Endothelial cell of umbilical vein (primary cell): ENCODE data around the gene MINDY2. TPM values are rescaled to one million over a fixed set of nuclear protein-coding genes. Genes with fewer than 3 reads are reported as not detected.
"Not testable (repeated sequence)": the region's sequence is repeated elsewhere in the genome, so short reads cannot be mapped to it uniquely, and the experiment has no call there.

ENCODE experiments used
- BruUV-seq: library from RNA; stranded (reverse); fragments of 400-500 nt; replicated peaks from 2 replicates; lab custom pipeline; 2021; lab: Mats Ljungman, UMichigan
- CTCF ChIA-PET: fragments of 300-600, 350-600 bp; sonication (Branson Sonifier 250); formaldehyde crosslinking; loops from one replicate; lab custom pipeline; 2021; ENCODE audit warnings: antibody characterized with exemption, inconsistent platforms; lab: Charles Lee
- POLR2A ChIA-PET: fragments of 300-600, 350-600 bp; sonication (Branson Sonifier 250); formaldehyde crosslinking; loops from one replicate; lab custom pipeline; 2021; ENCODE audit warnings: antibody characterized with exemption, inconsistent platforms; lab: Charles Lee
- DNase-seq: peaks from one replicate; pipeline ENCODE4 v3.0.0-alpha.2; 2011; ENCODE audit warnings: low read depth, low spot score
- FAIRE-seq: peaks from 2 replicates; lab custom pipeline; 2011; peaks lifted over from hg19 to GRCh38; lab: Jason Lieb, UNC
- H2AFZ ChIP-seq: 2 replicates; pipeline ENCODE4 v1.6.0; 2012; ENCODE audit warnings: low read depth, low read length, control low read depth, inconsistent platforms
- H3K27ac ChIP-seq: 2 replicates; pipeline ENCODE4 v1.5.1; 2011; ENCODE audit warnings: low read depth, mild to moderate bottlenecking, control low read depth, low read length, moderate library complexity; ENCODE audit not compliant: insufficient read depth
- H3K27me3 ChIP-seq, 2 experiments: 2 replicates each; pipeline versions ENCODE4 v1.6.0 to v1.6.1; 2011; ENCODE audit warnings: low read length in 2 of 2, mixed read lengths in 1 of 2; ENCODE audit not compliant: control insufficient read depth in 2 of 2, insufficient read depth in 2 of 2
- H3K36me3 ChIP-seq, 2 experiments: 2 replicates in 1 of 2; 3 replicates in 1 of 2; pipeline ENCODE4 v1.5.1; 2011; ENCODE audit warnings: low read length in 2 of 2, mild to moderate bottlenecking in 1 of 2, moderate library complexity in 1 of 2; ENCODE audit not compliant: control insufficient read depth in 2 of 2, insufficient read depth in 2 of 2; ENCODE audit errors: extremely low read depth in 1 of 2
- H3K4me1 ChIP-seq: 3 replicates; pipeline ENCODE4 v1.5.1; 2011; ENCODE audit warnings: mild to moderate bottlenecking, low read length; ENCODE audit not compliant: control insufficient read depth, insufficient read depth; ENCODE audit errors: extremely low read depth
- H3K4me2 ChIP-seq: 2 replicates; pipeline ENCODE4 v1.6.1; 2011; ENCODE audit warnings: low read length, control low read depth, mixed read lengths; ENCODE audit not compliant: insufficient read depth
- H3K4me3 ChIP-seq, 3 experiments: fragments of 200-600 bp in 1 of 3; sonication (generic), shearing (Covaris generic) in 1 of 3; replicated peaks in 1 of 3; 2 replicates each; pipeline ENCODE4 v1.5.1; 2011 to 2016; ENCODE audit warnings: control low read depth in 3 of 3, low read length in 3 of 3, mild to moderate bottlenecking in 2 of 3, inconsistent platforms in 1 of 3, low read depth in 1 of 3, moderate library complexity in 1 of 3; ENCODE audit not compliant: insufficient read depth in 1 of 3
- H3K79me2 ChIP-seq: 2 replicates; pipeline ENCODE4 v1.6.0; 2012; ENCODE audit warnings: low read length, inconsistent platforms; ENCODE audit not compliant: control insufficient read depth, insufficient read depth
- H3K9ac ChIP-seq: replicated peaks from 2 replicates; pipeline ENCODE3; 2011; ENCODE audit warnings: low read length, control low read depth; ENCODE audit not compliant: insufficient read depth; ENCODE audit errors: extremely low read depth
- H3K9me1 ChIP-seq: replicated peaks from 3 replicates; pipeline ENCODE4 v1.6.0; 2011; ENCODE audit warnings: mild to moderate bottlenecking, low read length; ENCODE audit not compliant: control insufficient read depth, insufficient read depth; ENCODE audit errors: extremely low read depth
- H3K9me3 ChIP-seq: replicated peaks from 2 replicates; pipeline ENCODE4 v1.5.1; 2012; ENCODE audit warnings: low read length, inconsistent platforms; ENCODE audit not compliant: control insufficient read depth, insufficient read depth
- H4K20me1 ChIP-seq: replicated peaks from 2 replicates; pipeline ENCODE3; 2011; ENCODE audit warnings: mild to moderate bottlenecking, low read length; ENCODE audit not compliant: control insufficient read depth, insufficient read depth; ENCODE audit errors: extremely low read depth
- dilution Hi-C: fragments of 300-500 bp; cut with MboI; formaldehyde crosslinking; loops from one replicate; pipeline ENCODE4 v1.15.0; 2019; ENCODE audit warnings: low sequenced_read_pairs; ENCODE audit not compliant: extremely low pct_ligation_motif_present
- intact Hi-C: fragments of 100-400 bp; cut with micrococcal nuclease; formaldehyde crosslinking; loops from one replicate; pipeline ENCODE4 v1.10.0; 2022
- polyA plus RNA-seq, 4 experiments: library from polyadenylated mRNA; depleted of rRNA in 3 of 4; stranded (reverse) in 3 of 4; unstranded in 1 of 4; fragments of >200 nt; gene quantifications; 2 replicates each; pipeline versions ENCODE4 v1.2.1 to v1.2.3, GENCODE V29; 2011 to 2012; ENCODE audit warnings: missing spikeins in 1 of 4
- total RNA-seq: library from RNA; stranded (reverse); gene quantifications from 2 replicates; pipeline ENCODE4 v1.2.3, GENCODE V29; 2021
- TF ChIP-seq, protein P1 (sequence below), 2 donors: IDR thresholded peaks; 1 replicate in 1 of 2; 2 replicates in 1 of 2; pipeline ENCODE4 v1.5.1; 2011; ENCODE audit warnings: low read length in 2 of 2, mild to moderate bottlenecking in 2 of 2, moderate library complexity in 2 of 2, control low read depth in 1 of 2, inconsistent platforms in 1 of 2, low read depth in 1 of 2; ENCODE audit not compliant: insufficient read depth in 1 of 2; ENCODE audit errors: extremely low read depth in 1 of 2

The MINDY2 gene
- total and polyA plus RNA-seq, 2 donors (not counting 3 experiments of a cell fraction or from before 2014, with no cell fraction given) = 1.6 to 13.7 TPM

DNA sequence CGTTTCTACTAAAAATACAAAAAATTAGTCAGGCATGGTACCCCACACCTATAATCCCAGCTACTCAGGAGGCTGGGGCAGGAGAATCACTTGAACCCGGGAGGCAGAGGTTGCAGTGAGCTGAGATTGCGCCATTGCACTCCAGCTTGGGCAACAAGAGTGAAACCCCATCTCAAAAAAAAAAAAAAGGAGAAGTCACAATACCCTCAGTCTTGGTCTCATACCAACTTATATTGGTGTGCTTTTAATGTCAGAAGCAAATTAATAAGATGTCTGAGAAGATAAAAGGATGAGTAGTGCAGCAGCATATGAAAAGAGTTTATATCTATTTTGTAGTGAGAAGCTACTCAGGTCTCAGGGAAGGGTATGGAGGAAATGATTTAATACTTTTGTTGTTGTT is 112.8 kb downstream of the MINDY2 start:
- H3K4me1 ChIP-seq, H3K79me2 ChIP-seq, intact Hi-C loops, H3K9ac ChIP-seq, H3K4me3 ChIP-seq, H3K27me3 ChIP-seq, H2AFZ ChIP-seq, BruUV-seq, POLR2A ChIA-PET, DNase-seq, H3K4me2 ChIP-seq, dilution Hi-C loops, FAIRE-seq, H4K20me1 ChIP-seq, H3K9me1 ChIP-seq, H3K9me3 ChIP-seq, H3K27ac ChIP-seq: not testable (repeated sequence)
- CTCF ChIA-PET = interaction anchor here (1.0 to 1.3 kb wide), 2 partner anchors 618 to 656 kb away, joined by 3 read pairs; no protein-coding TSS in a partner anchor
- peaks cover 24 to 44% of the 10 kb centered on the region in 2 experiments for H3K36me3 ChIP-seq

DNA sequence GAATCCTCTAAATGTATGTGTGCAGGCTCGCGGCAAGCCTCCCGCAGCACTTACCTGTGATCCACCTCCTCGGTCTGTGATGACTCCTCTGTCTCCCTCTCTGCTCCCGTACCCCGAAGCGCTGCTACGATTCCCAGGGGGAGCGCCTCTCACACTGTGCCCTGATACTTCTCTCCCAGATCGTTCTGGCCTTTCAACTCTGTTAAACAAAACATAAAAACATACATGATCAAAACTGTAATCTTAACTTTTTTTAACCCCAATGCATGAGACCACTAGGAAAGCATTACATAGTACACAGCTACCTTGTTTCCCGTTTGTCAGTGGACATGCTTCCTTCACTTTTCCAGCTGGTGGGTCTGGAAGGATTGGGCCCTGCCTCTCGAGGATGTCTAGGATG is 115.8 kb downstream of the MINDY2 start:
- CTCF ChIA-PET = no interaction called here

More for the DNA sequence above, 115.8 kb downstream of the MINDY2 start:
- FAIRE-seq (no peak), DNase-seq (no peak)
- TSS peak; percentile 57 for BruUV-seq
- Histone ChIP-seq H4K20me1 (no peaks in the 10 kb centered on the region), H3K4me3 (no peak overlapping the region), H3K4me1 (no peaks in the 10 kb centered on the region), H3K9me1 (no peaks in the 10 kb centered on the region), H3K79me2 (no peaks in the 10 kb centered on the region), H3K27ac (no peak overlapping the region), H3K4me2 (no peak overlapping the region), H2AFZ (no peak overlapping the region), H3K9me3 (no peaks in the 10 kb centered on the region), H3K9ac (no peak overlapping the region), H3K36me3 (peaks cover 15 to 48% of the 10 kb centered on the region in 2 experiments), H3K27me3 (no peaks in the 10 kb centered on the region)
- POLR2A ChIA-PET = no interaction called here
- intact Hi-C loops = no loop called here
- TF ChIP-seq, protein P1, sequence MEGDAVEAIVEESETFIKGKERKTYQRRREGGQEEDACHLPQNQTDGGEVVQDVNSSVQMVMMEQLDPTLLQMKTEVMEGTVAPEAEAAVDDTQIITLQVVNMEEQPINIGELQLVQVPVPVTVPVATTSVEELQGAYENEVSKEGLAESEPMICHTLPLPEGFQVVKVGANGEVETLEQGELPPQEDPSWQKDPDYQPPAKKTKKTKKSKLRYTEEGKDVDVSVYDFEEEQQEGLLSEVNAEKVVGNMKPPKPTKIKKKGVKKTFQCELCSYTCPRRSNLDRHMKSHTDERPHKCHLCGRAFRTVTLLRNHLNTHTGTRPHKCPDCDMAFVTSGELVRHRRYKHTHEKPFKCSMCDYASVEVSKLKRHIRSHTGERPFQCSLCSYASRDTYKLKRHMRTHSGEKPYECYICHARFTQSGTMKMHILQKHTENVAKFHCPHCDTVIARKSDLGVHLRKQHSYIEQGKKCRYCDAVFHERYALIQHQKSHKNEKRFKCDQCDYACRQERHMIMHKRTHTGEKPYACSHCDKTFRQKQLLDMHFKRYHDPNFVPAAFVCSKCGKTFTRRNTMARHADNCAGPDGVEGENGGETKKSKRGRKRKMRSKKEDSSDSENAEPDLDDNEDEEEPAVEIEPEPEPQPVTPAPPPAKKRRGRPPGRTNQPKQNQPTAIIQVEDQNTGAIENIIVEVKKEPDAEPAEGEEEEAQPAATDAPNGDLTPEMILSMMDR (IDR thresholded peaks at IDR 0.05; ENCODE audit: extremely low read depth in 1 of 2, insufficient read depth in 1 of 2, low read depth in 1 of 2, low read length in 2 of 2) = no peak
- dilution Hi-C loops = no loop called here
